OCI-LY3 (cell line): ENCODE data around the gene LYPD1.
"Not testable (repeated sequence)": the region's sequence is repeated elsewhere in the genome, so short reads cannot be mapped to it uniquely, and the experiment has no call there.

Source experiments
- H2AFZ ChIP-seq: fragments of 200-600, 300-600 bp; shearing (Covaris generic); 2 replicates; pipeline ENCODE4 v1.6.0; 2014; ENCODE audit warnings: antibody characterized with exemption, low read depth, low read length
- H3K27ac ChIP-seq: fragments of 200-600, 300-600 bp; sonication (generic); 2 replicates; pipeline ENCODE4 v1.5.1; 2014; ENCODE audit warnings: mild to moderate bottlenecking, low read length, moderate library complexity, mixed read lengths
- H3K27me3 ChIP-seq: fragments of 200-600, 300-600 bp; sonication (generic); 2 replicates; pipeline ENCODE4 v1.6.1; 2014; ENCODE audit warnings: low read depth, low read length, mixed read lengths
- H3K36me3 ChIP-seq: fragments of 200-600, 300-600 bp; sonication (generic); replicated peaks from 2 replicates; pipeline ENCODE3; 2014; ENCODE audit warnings: low read depth, low read length, mixed read lengths
- H3K4me1 ChIP-seq: fragments of 300-600, 200-600 bp; sonication (generic); 2 replicates; pipeline ENCODE4 v1.6.1; 2014; ENCODE audit warnings: low read length, mixed read lengths
- H3K4me2 ChIP-seq: fragments of 200-600, 300-600 bp; sonication (generic); 2 replicates; pipeline ENCODE4 v1.6.1; 2014; ENCODE audit warnings: low read length, mixed read lengths
- H3K4me3 ChIP-seq: fragments of 300-600, 200-600 bp; sonication (generic); 2 replicates; pipeline ENCODE4 v1.5.1; 2014; ENCODE audit warnings: antibody characterized with exemption, mild to moderate bottlenecking, low read length, moderate library complexity
- H3K79me2 ChIP-seq: fragments of 300-600, 200-600 bp; shearing (Covaris generic); 2 replicates; pipeline ENCODE4 v1.6.1; 2014; ENCODE audit warnings: mild to moderate bottlenecking, low read length, mixed read lengths
- H3K9ac ChIP-seq: fragments of 300-600, 200-600 bp; shearing (Covaris generic); 2 replicates; pipeline ENCODE4 v1.6.0; 2014; ENCODE audit warnings: mild to moderate bottlenecking, low read length, moderate library complexity
- H3K9me3 ChIP-seq: fragments of 200-600, 300-600 bp; shearing (Covaris generic); 2 replicates; pipeline ENCODE4 v1.6.1; 2014; ENCODE audit warnings: low read length, mixed read lengths; ENCODE audit not compliant: insufficient read depth
- H4K20me1 ChIP-seq: fragments of 200-600, 300-600 bp; sonication (generic); 2 replicates; pipeline ENCODE4 v1.6.1; 2016; ENCODE audit warnings: low read length, mixed read lengths; ENCODE audit not compliant: insufficient read depth
- EZH2phosphoT487 ChIP-seq: fragments of 200-600 bp; shearing (Covaris generic); IDR thresholded peaks from 2 replicates; pipeline ENCODE4 v1.6.1; 2018; ENCODE audit warnings: antibody characterized with exemption, mixed run types, low read depth
- TF ChIP-seq, protein P1 (sequence below): fragments of 200-600, 300-600 bp; sonication (generic); IDR thresholded peaks from 2 replicates; pipeline ENCODE4 v1.5.1; 2014; ENCODE audit warnings: antibody characterized with exemption, low read length, low read depth

The LYPD1 gene

DNA sequence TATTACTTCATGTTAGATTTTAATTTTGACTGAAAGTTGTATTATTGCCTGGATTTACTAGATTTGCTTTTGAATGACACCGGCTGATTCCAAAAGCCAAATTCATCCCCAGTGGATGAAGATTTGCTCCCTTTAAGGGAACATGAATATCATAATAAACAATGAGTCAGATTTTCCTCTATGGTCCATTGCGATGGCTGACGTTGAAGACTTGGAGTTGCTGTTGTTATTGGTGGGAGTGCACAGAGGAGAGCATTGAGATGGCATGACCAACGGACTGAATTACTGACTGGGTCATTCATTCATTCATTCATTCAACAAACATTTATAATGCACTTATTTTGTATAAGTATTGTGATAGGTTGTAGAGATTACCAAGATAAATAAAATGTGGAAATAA, 33.4 kb upstream of the LYPD1 start:
- no peak overlapping the region for H3K4me3 ChIP-seq
- H3K9ac ChIP-seq = no peak overlapping the region
- H3K9me3 ChIP-seq = no peaks in the 10 kb centered on the region
- H3K4me2 ChIP-seq = no peak overlapping the region
- H3K27ac ChIP-seq = no peak overlapping the region
- H3K36me3 ChIP-seq = no peaks in the 10 kb centered on the region
- no peaks in the 10 kb centered on the region for H3K79me2 ChIP-seq
- no peak overlapping the region for H2AFZ ChIP-seq
- no peaks in the 10 kb centered on the region for H3K4me1 ChIP-seq
- no peaks in the 10 kb centered on the region for H3K27me3 ChIP-seq
- TF ChIP-seq EZH2phosphoT487 = no peak
- TF ChIP-seq, protein P1, sequence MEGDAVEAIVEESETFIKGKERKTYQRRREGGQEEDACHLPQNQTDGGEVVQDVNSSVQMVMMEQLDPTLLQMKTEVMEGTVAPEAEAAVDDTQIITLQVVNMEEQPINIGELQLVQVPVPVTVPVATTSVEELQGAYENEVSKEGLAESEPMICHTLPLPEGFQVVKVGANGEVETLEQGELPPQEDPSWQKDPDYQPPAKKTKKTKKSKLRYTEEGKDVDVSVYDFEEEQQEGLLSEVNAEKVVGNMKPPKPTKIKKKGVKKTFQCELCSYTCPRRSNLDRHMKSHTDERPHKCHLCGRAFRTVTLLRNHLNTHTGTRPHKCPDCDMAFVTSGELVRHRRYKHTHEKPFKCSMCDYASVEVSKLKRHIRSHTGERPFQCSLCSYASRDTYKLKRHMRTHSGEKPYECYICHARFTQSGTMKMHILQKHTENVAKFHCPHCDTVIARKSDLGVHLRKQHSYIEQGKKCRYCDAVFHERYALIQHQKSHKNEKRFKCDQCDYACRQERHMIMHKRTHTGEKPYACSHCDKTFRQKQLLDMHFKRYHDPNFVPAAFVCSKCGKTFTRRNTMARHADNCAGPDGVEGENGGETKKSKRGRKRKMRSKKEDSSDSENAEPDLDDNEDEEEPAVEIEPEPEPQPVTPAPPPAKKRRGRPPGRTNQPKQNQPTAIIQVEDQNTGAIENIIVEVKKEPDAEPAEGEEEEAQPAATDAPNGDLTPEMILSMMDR = no peak
- H4K20me1 ChIP-seq = no peaks in the 10 kb centered on the region

DNA sequence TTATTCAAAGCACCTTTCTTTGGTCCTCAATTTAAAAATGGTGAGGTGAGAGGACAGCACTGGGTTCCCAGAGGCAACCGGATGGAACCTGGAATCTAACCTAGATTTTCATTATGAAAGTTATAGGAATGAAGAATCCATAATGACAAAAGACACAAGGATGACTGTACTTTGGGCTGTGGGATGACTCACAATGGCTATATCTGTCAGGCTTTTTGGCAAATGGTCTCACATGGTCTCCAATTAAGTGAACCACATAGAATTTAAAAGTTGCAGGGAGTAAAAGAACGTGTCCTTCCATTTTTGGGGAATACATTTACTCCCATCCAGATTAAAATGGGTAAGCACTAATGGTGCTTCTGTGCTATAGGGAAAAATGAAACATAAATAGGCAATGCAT, 31.8 kb upstream of the LYPD1 start:
- H3K9ac ChIP-seq = no peak overlapping the region

DNA sequence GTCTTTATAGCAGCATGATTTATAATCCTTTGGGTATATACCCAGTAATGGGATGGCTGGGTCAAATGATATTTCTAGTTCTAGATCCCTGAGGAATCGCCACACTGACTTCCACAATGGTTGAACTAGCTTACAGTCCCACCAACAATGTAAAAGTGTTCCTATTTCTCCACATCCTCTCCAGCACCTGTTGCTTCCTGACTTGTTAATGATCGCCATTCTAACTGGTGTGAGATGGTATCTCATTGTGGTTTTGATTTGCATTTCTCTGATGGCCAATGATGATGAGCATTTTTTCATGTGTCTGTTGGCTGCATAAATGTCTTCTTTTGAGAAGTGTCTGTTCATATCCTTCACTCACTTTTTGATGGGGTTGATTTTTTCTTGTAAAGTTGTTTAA, 29.8 kb upstream of the LYPD1 start:
- H3K4me1 ChIP-seq, H2AFZ ChIP-seq, H3K27ac ChIP-seq, H3K4me3 ChIP-seq, H3K27me3 ChIP-seq, H3K79me2 ChIP-seq, H3K9me3 ChIP-seq, H3K4me2 ChIP-seq, H4K20me1 ChIP-seq, H3K36me3 ChIP-seq, H3K9ac ChIP-seq: not testable (repeated sequence)

More for the DNA sequence above, 31.8 kb upstream of the LYPD1 start:
- Histone ChIP-seq H3K4me3 (no peak overlapping the region), H3K79me2 (no peaks in the 10 kb centered on the region), H3K4me2 (no peak overlapping the region), H3K27me3 (no peaks in the 10 kb centered on the region), H3K27ac (no peak overlapping the region), H3K9me3 (no peaks in the 10 kb centered on the region), H4K20me1 (no peaks in the 10 kb centered on the region), H2AFZ (no peak overlapping the region), H3K36me3 (no peaks in the 10 kb centered on the region), H3K4me1 (no peaks in the 10 kb centered on the region)
- no peak for TF ChIP-seq EZH2phosphoT487
- TF ChIP-seq, protein P1 = no peak

DNA sequence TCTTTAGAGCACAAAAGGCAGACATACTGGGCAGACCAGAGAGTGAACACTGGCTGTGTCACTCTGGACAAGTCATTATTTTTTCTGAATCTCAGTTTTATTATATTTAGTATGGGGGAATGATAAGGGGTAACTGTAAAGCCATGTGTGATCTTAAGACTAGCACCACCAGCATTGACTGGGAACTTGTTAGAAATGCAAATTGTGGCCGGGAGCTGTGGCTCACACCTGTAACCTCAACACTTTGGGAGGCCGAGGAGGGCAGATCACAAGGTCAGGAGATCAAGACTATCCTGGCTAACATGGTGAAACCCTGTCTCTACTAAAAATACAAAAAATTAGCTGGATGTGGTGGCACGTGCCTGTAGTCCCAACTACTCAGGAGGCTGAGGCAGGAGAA, 28.3 kb upstream of the LYPD1 start:
- not testable (repeated sequence) for H3K27ac ChIP-seq, H2AFZ ChIP-seq, H3K36me3 ChIP-seq, H3K9me3 ChIP-seq, H3K9ac ChIP-seq, H3K79me2 ChIP-seq, H3K4me3 ChIP-seq, H3K27me3 ChIP-seq, H4K20me1 ChIP-seq, H3K4me2 ChIP-seq, H3K4me1 ChIP-seq

DNA sequence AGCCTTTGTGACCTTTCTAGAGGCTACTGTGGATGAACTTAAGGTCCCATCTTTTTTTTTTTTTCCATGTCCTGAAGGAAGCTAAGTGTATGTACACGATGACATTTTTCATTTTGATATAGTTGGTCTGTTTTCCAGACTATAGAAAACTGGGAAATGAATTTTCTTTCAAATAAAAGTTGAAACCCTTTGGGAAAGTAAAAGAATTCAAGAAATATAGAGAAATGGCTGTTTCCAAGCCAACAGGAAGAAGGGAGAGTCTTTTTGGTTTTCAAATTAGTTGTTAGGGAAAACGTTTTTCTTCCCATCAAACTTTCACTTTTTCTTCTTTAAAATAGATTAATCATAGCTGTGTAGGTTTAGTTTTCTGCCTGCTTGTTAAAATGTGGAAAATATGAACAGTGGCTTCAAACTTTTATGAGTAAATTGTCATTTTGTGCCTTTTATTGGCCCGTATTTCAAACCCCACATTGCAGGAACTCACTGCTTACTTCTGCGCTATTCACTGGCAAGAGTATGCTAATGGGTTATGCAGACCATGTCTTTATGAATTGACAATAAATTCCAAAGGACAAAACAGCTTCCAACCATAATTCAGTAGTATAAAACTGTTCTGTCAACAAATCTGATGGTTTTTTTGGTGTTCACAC, 27.7 kb upstream of the LYPD1 start:
- no peak overlapping the region for H2AFZ ChIP-seq
- H3K4me2 ChIP-seq = no peak overlapping the region
- no peaks in the 10 kb centered on the region for H3K9me3 ChIP-seq
- H3K27ac ChIP-seq = no peak overlapping the region
- H3K79me2 ChIP-seq = no peaks in the 10 kb centered on the region
- no peaks in the 10 kb centered on the region for H3K27me3 ChIP-seq
- no peaks in the 10 kb centered on the region for H3K4me1 ChIP-seq
- H3K4me3 ChIP-seq = no peak overlapping the region
- no peaks in the 10 kb centered on the region for H4K20me1 ChIP-seq
- no peak for TF ChIP-seq EZH2phosphoT487
- TF ChIP-seq, protein P1 = no peak
- H3K9ac ChIP-seq = no peak overlapping the region
- H3K36me3 ChIP-seq = no peaks in the 10 kb centered on the region
